ENCODE results near the gene KIF26B.

KIF26B gene

GRCh38 chr1:245278846-245279245 lies 124.1 kb downstream of the KIF26B start:
- no peak for DNase-seq (ENCODE audit: low read depth in 2 of 2)

- no peak for DNase-seq (ENCODE audit: low read depth in 2 of 2)
Observed at GRCh38 chr1:245279346-245279745, 124.6 kb downstream of the KIF26B start.

GRCh38 chr1:245283001-245283400 lies 128.2 kb downstream of the KIF26B start:
- no peak for DNase-seq (ENCODE audit: low read depth in 2 of 2)

- DNase-seq (ENCODE audit: low read depth in 2 of 2): no peak
Observed at GRCh38 chr1:245285168-245285567, 130.4 kb downstream of the KIF26B start.

- no peak for DNase-seq (ENCODE audit: low read depth in 2 of 2)
Observed at GRCh38 chr1:245288796-245289195, 134.0 kb downstream of the KIF26B start.

GRCh38 chr1:245290836-245291235 lies 136.1 kb downstream of the KIF26B start:
- DNase-seq (ENCODE audit: low read depth in 2 of 2): no peak

GRCh38 chr1:245291351-245291750 lies 136.6 kb downstream of the KIF26B start:
- DNase-seq (ENCODE audit: low read depth in 2 of 2): no peak

- no peak for DNase-seq (ENCODE audit: low read depth in 2 of 2)
Observed at GRCh38 chr1:245292141-245292540, 137.4 kb downstream of the KIF26B start.

GRCh38 chr1:245292553-245292952 lies 137.8 kb downstream of the KIF26B start:
- no peak for DNase-seq (ENCODE audit: low read depth in 2 of 2)

GRCh38 chr1:245294020-245294419 lies 139.2 kb downstream of the KIF26B start:
- no peak for DNase-seq (ENCODE audit: low read depth in 2 of 2)

- no peak for DNase-seq (ENCODE audit: low read depth in 2 of 2)
Observed at GRCh38 chr1:245298781-245299180, 144.0 kb downstream of the KIF26B start.

GRCh38 chr1:245301162-245301580 lies 146.4 kb downstream of the KIF26B start:
- DNase-seq (ENCODE audit: low read depth in 2 of 2): no peak

- DNase-seq (ENCODE audit: low read depth in 2 of 2): no peak
Observed at GRCh38 chr1:245301921-245302320, 147.1 kb downstream of the KIF26B start.

- DNase-seq (ENCODE audit: low read depth in 2 of 2): no peak
Observed at GRCh38 chr1:245304698-245305097, 149.9 kb downstream of the KIF26B start.

GRCh38 chr1:245306020-245306419 lies 151.2 kb downstream of the KIF26B start:
- no peak for DNase-seq (ENCODE audit: low read depth in 2 of 2)

GRCh38 chr1:245306628-245307410 lies 152.0 kb downstream of the KIF26B start:
- no peak for DNase-seq (ENCODE audit: low read depth in 2 of 2)

GRCh38 chr1:245310571-245311531 lies 156.1 kb downstream of the KIF26B start:
- no peak for DNase-seq (ENCODE audit: low read depth in 2 of 2)

- DNase-seq (ENCODE audit: low read depth in 2 of 2): no peak
Observed at GRCh38 chr1:245311887-245312536, 157.2 kb downstream of the KIF26B start.

- DNase-seq (ENCODE audit: low read depth in 2 of 2): no peak
Observed at GRCh38 chr1:245313576-245313975, 158.8 kb downstream of the KIF26B start.

GRCh38 chr1:245316784-245317183 lies 162.0 kb downstream of the KIF26B start:
- DNase-seq (ENCODE audit: low read depth in 2 of 2): no peak

- no peak for DNase-seq (ENCODE audit: low read depth in 2 of 2)
Observed at GRCh38 chr1:245317217-245317616, 162.4 kb downstream of the KIF26B start.

- DNase-seq (ENCODE audit: low read depth in 2 of 2): no peak
Observed at GRCh38 chr1:245319094-245319493, 164.3 kb downstream of the KIF26B start.
